Duodenal mucosa (tissue), 2 donors: Measurements from ENCODE around the gene ARID3B.

Experiments used
- H3K27ac ChIP-seq: one replicate; pipeline ENCODE4 v1.7.0; 2013; ENCODE audit warnings: low read depth, low read length
- H3K27me3 ChIP-seq, 2 donors: one replicate each; pipeline ENCODE4 v1.7.0; 2013; ENCODE audit warnings: low read length in 2 of 2, control low read depth in 1 of 2; ENCODE audit not compliant: insufficient read depth in 2 of 2, control insufficient read depth in 1 of 2
- H3K36me3 ChIP-seq, 2 donors: one replicate each; pipeline ENCODE4 v1.7.0; 2013; ENCODE audit warnings: low read length in 2 of 2, control low read depth in 1 of 2; ENCODE audit not compliant: insufficient read depth in 2 of 2, control insufficient read depth in 1 of 2
- H3K4me1 ChIP-seq, 2 donors: one replicate each; pipeline ENCODE4 v1.7.0; 2013; ENCODE audit warnings: low read length in 2 of 2, control low read depth in 1 of 2; ENCODE audit not compliant: insufficient read depth in 2 of 2, control insufficient read depth in 1 of 2
- H3K4me3 ChIP-seq, 2 donors: one replicate each; pipeline ENCODE4 v1.7.0; 2013; ENCODE audit warnings: low read length in 2 of 2, low read depth in 1 of 2
- H3K9ac ChIP-seq, 2 donors: one replicate each; pipeline ENCODE4 v1.7.0; 2013; ENCODE audit warnings: low read length in 2 of 2, low read depth in 1 of 2
- H3K9me3 ChIP-seq, 2 donors: one replicate each; pipeline ENCODE4 v1.7.0; 2013; ENCODE audit warnings: low read length in 2 of 2, control low read depth in 1 of 2; ENCODE audit not compliant: control insufficient read depth in 1 of 2

Gene ARID3B

GRCh38 chr15:74611341-74611740 lies 70.3 kb downstream of the ARID3B start:
- Histone ChIP-seq H3K9ac (no peak overlapping the region), H3K4me1 (peaks cover 0 to under 1% of the 10 kb centered on the region in 2 donors), H3K9me3 (no peaks in the 10 kb centered on the region), H3K36me3 (no peaks in the 10 kb centered on the region), H3K27me3 (no peaks in the 10 kb centered on the region), H3K27ac (no peak overlapping the region), H3K4me3 (no peak overlapping the region)

GRCh38 chr15:74611834-74612233 lies 70.8 kb downstream of the ARID3B start:
- H3K9ac ChIP-seq = no peak overlapping the region
- H3K36me3 ChIP-seq = no peaks in the 10 kb centered on the region
- H3K4me3 ChIP-seq = no peak overlapping the region
- H3K27me3 ChIP-seq = no peaks in the 10 kb centered on the region
- H3K9me3 ChIP-seq = no peaks in the 10 kb centered on the region
- H3K4me1 ChIP-seq = peaks cover 4 to 5% of the 10 kb centered on the region in 2 donors
- no peak overlapping the region for H3K27ac ChIP-seq

- H3K4me3 ChIP-seq = no peak overlapping the region
- no peaks in the 10 kb centered on the region for H3K27me3 ChIP-seq
- H3K27ac ChIP-seq = no peak overlapping the region
- no peaks in the 10 kb centered on the region for H3K36me3 ChIP-seq
- H3K9ac ChIP-seq = no peak overlapping the region
- no peaks in the 10 kb centered on the region for H3K9me3 ChIP-seq
- H3K4me1 ChIP-seq = peaks cover 13 to 14% of the 10 kb centered on the region in 2 donors
These were observed 71.7 kb downstream of the ARID3B start for GRCh38 chr15:74612677-74613076.

- H3K4me3 ChIP-seq = no peak overlapping the region
- H3K27me3 ChIP-seq = no peaks in the 10 kb centered on the region
- no peak overlapping the region for H3K9ac ChIP-seq
- H3K9me3 ChIP-seq = no peaks in the 10 kb centered on the region
- H3K4me1 ChIP-seq = peaks cover 19 to 20% of the 10 kb centered on the region in 2 donors
- H3K36me3 ChIP-seq = no peaks in the 10 kb centered on the region
- H3K27ac ChIP-seq = no peak overlapping the region
These were observed 72.3 kb downstream of the ARID3B start for GRCh38 chr15:74613089-74613952.

- H3K4me1 ChIP-seq = peaks cover 23% of the 10 kb centered on the region in 2 donors
- H3K36me3 ChIP-seq = peaks cover 2 to 4% of the 10 kb centered on the region in 2 donors
- peak overlapping the region; percentile 89 to 98 for H3K4me3 ChIP-seq
These were observed 73.1 kb downstream of the ARID3B start for GRCh38 chr15:74613953-74614743.

DNA sequence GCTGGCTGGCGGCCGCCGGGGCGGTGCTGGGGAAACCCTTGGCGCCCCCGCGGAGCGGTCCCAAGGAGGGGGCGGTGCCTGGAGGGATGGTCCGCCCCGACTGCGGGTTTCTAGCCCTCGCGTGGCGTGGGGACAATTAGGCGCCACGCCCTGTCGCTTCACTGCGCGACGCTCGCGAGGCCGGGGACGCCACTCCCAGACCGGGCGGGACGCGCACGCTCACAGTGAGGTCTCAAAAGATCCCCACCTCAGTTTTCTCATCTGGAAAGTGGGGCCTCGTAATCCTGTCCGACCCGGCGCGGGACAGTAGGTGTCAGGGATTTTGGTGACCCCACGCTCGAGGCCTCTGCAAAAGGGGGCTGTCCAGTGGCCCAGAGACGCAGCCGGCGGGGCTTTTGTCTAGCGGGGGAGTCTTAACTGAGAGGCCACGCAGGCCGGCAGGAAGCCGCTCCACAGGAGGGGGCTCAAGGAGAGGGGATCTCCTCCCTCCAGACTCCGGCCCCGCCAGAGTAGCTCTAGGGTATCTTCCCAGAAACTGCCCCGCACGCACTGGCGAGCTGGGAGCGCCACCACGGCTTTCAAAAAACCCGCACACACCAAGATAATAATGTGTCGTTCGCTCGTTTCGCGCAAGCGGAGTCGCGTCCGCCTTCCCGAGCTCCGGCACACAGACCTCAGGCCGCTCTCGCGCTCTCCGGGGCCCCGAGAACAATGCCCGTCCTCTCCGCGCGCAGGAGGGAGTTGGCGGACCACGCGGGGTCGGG lies 73.9 kb downstream of the ARID3B start:
- Histone ChIP-seq H3K4me1 (peaks cover 23% of the 10 kb centered on the region in 2 donors), H3K27me3 (no peaks in the 10 kb centered on the region), H3K9ac (peak overlapping the region; percentile 84 to 100), H3K36me3 (peaks cover 10 to 12% of the 10 kb centered on the region in 2 donors), H3K9me3 (no peaks in the 10 kb centered on the region), H3K4me3 (peak overlapping the region; percentile 89 to 98), H3K27ac (peak overlapping the region; percentile 98)

More at GRCh38 chr15:74613953-74614743, 73.1 kb downstream of the ARID3B start:
- Histone ChIP-seq H3K9ac (peak overlapping the region in 1 of 2 donors; percentile 32), H3K27me3 (no peaks in the 10 kb centered on the region), H3K9me3 (no peaks in the 10 kb centered on the region), H3K27ac (peak overlapping the region; percentile 98)

DNA sequence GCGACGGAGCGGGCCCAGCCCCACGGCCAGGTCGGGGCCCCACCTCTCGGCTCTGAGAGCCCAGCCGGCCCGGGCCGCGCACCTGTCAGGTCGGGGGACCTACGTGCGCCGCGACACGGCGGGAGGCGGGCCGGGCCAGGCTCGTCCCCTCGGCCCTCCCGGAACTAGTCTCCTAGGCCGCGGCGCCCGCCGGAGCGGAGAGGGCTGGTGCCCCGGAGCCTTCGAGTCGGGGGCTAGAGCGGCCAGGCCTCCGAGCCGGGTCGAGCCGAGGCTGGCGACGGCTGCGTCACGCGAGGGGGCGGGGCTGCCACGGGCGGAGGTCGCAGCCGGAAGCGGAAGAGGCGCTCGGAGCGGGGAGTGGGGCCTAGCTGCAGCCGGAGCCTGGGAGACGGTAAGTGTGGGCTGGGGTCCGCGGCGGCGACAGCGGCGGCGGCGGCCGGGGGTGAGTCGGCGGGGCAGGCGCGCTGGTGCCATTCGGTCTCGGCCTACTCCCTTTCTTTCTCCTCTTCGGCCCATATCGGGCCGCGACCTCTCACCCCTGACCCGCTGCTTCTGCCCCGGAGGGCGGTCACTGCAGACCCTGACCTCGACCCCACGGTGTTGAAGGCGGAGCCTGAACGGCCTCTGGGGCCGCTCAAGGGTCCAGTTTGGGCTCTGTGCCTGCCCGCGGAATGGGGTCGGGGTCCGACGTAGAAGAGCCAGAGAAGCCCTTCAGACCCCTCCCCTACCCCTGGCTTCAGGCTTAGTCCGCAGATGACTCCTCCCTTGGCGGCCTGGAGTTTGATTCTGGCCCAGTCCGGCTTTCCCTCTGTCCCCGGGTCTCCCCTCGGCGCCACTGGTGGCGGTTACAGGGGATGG lies 74.7 kb downstream of the ARID3B start, which contains the start of gene CLK3:
Gene CLK3 (plus strand): TSS at position 329 of the 858 bp plus-strand sequence. CDS start 3,361 bp downstream, outside the sequence.
- H3K4me3 ChIP-seq = peak within 1 kb of the TSS; percentile 89 to 98
- peak within 1 kb of the TSS; percentile 99 to 100 for H3K9ac ChIP-seq
- H3K36me3 ChIP-seq = peaks cover 18 to 20% of the 10 kb centered on the region in 2 donors
- H3K27ac ChIP-seq = peak within 1 kb of the TSS; percentile 98
- H3K4me1 ChIP-seq = peaks cover 28% of the 10 kb centered on the region in 2 donors
- H3K27me3 ChIP-seq = no peaks in the 10 kb centered on the region
- H3K9me3 ChIP-seq = no peaks in the 10 kb centered on the region

DNA sequence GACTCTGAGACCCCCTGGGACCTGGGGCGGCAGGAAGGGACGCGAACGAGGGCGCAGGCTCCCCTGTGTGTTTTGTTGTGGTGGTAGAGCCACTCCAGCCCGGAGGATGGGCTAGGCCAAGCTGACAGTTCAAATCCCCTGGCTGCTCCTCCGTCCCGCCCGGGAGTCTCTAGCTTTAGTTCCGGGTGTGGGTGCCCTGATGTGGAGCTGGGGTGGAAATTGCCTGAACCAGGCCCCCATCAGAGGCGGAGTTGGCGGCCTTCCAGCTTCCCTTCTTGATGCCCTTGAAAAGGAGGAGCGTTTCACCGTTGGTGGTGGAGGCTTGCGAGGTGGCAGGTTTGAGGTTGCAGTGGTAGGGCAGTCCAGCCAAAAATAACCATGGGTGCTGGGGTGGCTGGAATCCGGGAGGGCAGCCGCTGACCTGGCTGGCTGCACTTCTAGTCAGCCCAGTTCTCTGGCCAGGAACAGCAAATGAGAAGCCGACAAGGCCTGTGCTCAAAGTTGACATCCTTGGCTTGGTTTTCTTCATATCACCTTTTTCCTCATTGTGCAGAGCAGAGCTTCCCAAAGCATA lies 75.4 kb downstream of the ARID3B start:
- Histone ChIP-seq H3K4me3 (peak overlapping the region; percentile 89 to 98), H3K4me1 (peaks cover 33 to 34% of the 10 kb centered on the region in 2 donors), H3K9ac (peak overlapping the region; percentile 99 to 100), H3K9me3 (no peaks in the 10 kb centered on the region), H3K27ac (peak overlapping the region; percentile 98), H3K36me3 (peaks cover 25 to 27% of the 10 kb centered on the region in 2 donors), H3K27me3 (no peaks in the 10 kb centered on the region)

- Histone ChIP-seq H3K27me3 (no peaks in the 10 kb centered on the region), H3K27ac (no peak overlapping the region), H3K9me3 (no peaks in the 10 kb centered on the region), H3K9ac (peak overlapping the region in 1 of 2 donors; percentile 100), H3K4me3 (peak overlapping the region; percentile 89 to 98), H3K4me1 (peaks cover 33 to 34% of the 10 kb centered on the region in 2 donors), H3K36me3 (peaks cover 29 to 32% of the 10 kb centered on the region in 2 donors)
These were observed 76.0 kb downstream of the ARID3B start for GRCh38 chr15:74616996-74617395.
